Naive thymus-derived CD8-positive, alpha-beta T cell (primary cell): ENCODE results near the gene RAB28. TPM values are rescaled to one million over a fixed set of nuclear protein-coding genes. Genes with fewer than 3 reads are reported as not detected.

ENCODE experiments used
- ATAC-seq, 2 donors: fragments of 150-1000 bp; cut with Tn5 transposase in 1 of 2; sonication (Bioruptor Pico), chemical (Tn5 transposase) in 1 of 2; 1 replicate in 1 of 2; 2 replicates in 1 of 2; pipeline ENCODE4 v1.10.0; 2021; ENCODE audit warnings: mild to moderate bottlenecking in 2 of 2, moderate library complexity in 2 of 2
- POLR2A ChIA-PET: fragments of 350-600 bp; sonication (Branson Sonifier 250); formaldehyde crosslinking; loops from one replicate; lab custom pipeline; 2021; ENCODE audit warnings: antibody characterized with exemption; lab: Charles Lee
- DNase-seq, 10 donors: peaks; one replicate each; pipeline versions ENCODE4 v3.0.0 to v3.0.0-alpha.2; 2020 to 2022
- H3K27ac Mint-ChIP-seq, 10 donors: one replicate each; pipeline ENCODE4 v1.8.0; 2020 to 2022; ENCODE audit warnings: mild to moderate bottlenecking in 10 of 10, mixed read lengths in 10 of 10, moderate library complexity in 4 of 10, inconsistent platforms in 1 of 10
- H3K27me3 Mint-ChIP-seq, 5 donors: one replicate each; pipeline ENCODE4 v1.8.0; 2021 to 2022; ENCODE audit warnings: mixed read lengths in 5 of 5
- H3K36me3 Mint-ChIP-seq, 3 donors: one replicate each; pipeline ENCODE4 v1.8.0; 2020 to 2022; ENCODE audit warnings: mixed read lengths in 3 of 3, mild to moderate bottlenecking in 2 of 3, inconsistent platforms in 1 of 3
- H3K4me1 Mint-ChIP-seq, 4 donors: one replicate each; pipeline ENCODE4 v1.8.0; 2021 to 2022; ENCODE audit warnings: mixed read lengths in 4 of 4
- H3K4me3 Mint-ChIP-seq, 10 donors: one replicate each; pipeline ENCODE4 v1.8.0; 2020 to 2022; ENCODE audit warnings: mild to moderate bottlenecking in 10 of 10, mixed read lengths in 10 of 10, moderate library complexity in 6 of 10, inconsistent platforms in 1 of 10
- H3K9me3 Mint-ChIP-seq, 9 donors: one replicate each; pipeline ENCODE4 v1.8.0; 2020 to 2022; ENCODE audit warnings: mixed read lengths in 9 of 9, mild to moderate bottlenecking in 3 of 9, inconsistent platforms in 1 of 9, moderate library complexity in 1 of 9
- polyA plus RNA-seq, 3 donors: library from polyadenylated mRNA; unstranded; fragments of 300-500 nt; fragmentation: Illumina TruSeq; gene quantifications; one replicate each; pipeline ENCODE4 v1.2.3, GENCODE V29; 2021
- total RNA-seq, 8 experiments: library from RNA in 2 of 8; stranded (reverse) in 2 of 8; gene quantifications; one replicate each; pipeline ENCODE4 v1.2.3 and lab custom pipeline; 2021 to 2026

Gene RAB28
- total and polyA plus RNA-seq, 5 experiments from 2014 or later = 12.9 to 14.5 (median 13.8) TPM

DNA sequence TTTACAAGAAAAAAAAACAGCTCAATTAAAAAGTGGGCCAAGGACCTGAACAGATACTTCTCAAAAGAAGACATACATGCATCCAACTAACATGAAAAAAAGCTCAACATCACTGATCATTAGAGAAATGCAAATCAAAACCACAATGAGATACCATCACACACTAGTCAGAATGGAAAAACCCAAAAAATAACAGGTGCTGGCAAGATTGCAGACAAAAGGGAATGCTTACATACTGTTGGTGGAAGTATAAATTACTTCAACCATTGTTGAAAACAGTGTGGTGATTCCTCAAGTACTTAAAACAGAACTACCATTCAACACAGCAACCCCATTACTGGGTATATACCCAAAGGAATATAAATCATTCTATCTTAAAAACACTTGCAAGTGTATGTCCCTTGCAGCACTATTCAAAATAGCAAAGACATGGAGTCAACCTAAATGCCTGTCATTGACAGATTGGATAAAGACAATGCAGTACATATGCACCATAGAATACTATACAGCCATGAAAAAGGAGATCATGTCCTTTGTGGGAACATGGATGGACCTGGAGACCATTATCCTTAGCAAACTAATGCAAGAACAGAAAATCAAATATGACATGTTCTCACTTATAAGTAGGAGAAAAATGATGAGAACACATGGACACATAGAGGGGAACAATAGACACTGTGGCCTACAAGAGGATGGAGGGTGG is 97.6 kb downstream of the RAB28 start:
- Mint-ChIP-seq H3K27ac (no peak overlapping the region), H3K36me3 (peaks cover 14 to 37% (median 18%) of the 10 kb centered on the region in 3 donors), H3K9me3 (peaks cover 0 to 29% (median 11%) of the 10 kb centered on the region in 9 donors), H3K27me3 (no peaks in the 10 kb centered on the region), H3K4me1 (peaks cover 17 to 28% (median 22%) of the 10 kb centered on the region in 4 donors), H3K4me3 (peak overlapping the region in 2 of 10 donors; percentile 9 to 24)
- DNase-seq (no peak), ATAC-seq (no peak)
- POLR2A ChIA-PET = no interaction called here

DNA sequence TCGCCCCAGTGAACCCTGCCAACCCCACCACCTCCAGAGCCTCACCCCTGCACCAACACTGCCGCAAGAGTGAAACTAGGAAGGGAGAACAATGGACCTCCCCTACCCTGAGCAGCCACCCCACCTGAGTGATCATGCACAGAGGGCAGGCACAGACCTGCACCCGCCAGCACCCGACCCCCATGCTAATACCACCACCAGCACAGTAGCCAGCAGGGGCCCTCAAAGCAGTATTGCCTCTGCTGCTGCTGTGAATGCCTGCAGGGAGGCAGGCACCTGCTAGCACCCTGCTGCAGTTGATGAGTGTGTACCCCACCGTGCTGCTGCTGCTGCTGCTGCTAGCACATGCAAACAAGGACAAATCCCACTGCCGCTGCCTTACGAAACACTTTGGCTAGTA is 100.1 kb downstream of the RAB28 start:
- Mint-ChIP-seq H3K4me3 (no peak overlapping the region), H3K4me1 (peaks cover 15 to 26% (median 18%) of the 10 kb centered on the region in 4 donors), H3K27ac (no peak overlapping the region), H3K9me3 (peaks cover 0 to 14% (median 5%) of the 10 kb centered on the region in 9 donors), H3K27me3 (no peaks in the 10 kb centered on the region), H3K36me3 (peaks cover 10 to 27% (median 16%) of the 10 kb centered on the region in 3 donors)
- POLR2A ChIA-PET = no interaction called here
- ATAC-seq = no peak
- no peak for DNase-seq

DNA sequence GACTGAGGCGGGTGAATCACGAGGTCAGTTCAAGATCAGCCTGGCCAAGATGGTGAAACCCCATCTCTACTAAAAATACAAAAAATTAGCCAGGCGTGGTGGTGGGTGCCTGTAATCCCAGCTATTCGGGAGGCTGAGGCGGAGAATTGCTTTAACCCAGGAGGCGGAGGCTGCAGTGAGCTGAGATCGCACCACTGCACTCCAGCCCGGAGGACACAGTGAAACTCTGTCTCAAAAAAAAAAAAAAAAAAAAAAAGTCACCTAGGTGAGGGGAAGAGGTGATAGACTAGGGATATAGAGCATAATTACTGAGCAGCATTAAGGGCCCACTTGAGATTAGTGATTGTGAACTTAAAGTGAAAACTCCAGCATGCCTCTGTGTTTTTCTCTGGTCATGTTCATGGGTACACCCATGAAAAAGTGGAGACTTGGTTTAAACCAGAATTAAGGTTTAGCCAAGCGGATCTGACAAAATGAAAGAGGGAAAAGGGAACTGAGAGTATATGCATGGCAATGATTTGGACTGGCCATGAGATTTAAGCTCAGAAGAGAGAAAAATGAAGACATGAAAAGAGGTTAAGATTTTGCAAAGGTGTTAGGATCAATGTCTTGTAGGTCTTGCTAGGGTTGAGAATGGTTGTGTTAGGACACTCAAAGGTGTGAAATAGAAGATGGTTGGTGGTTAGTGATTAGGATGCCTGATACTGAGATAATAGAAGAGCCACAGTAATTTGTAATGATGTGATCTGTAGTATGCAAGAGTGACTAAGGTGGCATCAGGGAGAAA is 105.0 kb downstream of the RAB28 start:
- ATAC-seq (no peak), DNase-seq (no peak)
- no peak overlapping the region for H3K27ac Mint-ChIP-seq
- no peak overlapping the region for H3K4me3 Mint-ChIP-seq
- H3K36me3 Mint-ChIP-seq = peaks cover 5 to 19% (median 14%) of the 10 kb centered on the region in 3 donors
- POLR2A ChIA-PET = no interaction called here
- no peaks in the 10 kb centered on the region for H3K27me3 Mint-ChIP-seq
- H3K9me3 Mint-ChIP-seq = no peaks in the 10 kb centered on the region
- H3K4me1 Mint-ChIP-seq = peaks cover 0 to 9% (median under 1%) of the 10 kb centered on the region in 4 donors

DNA sequence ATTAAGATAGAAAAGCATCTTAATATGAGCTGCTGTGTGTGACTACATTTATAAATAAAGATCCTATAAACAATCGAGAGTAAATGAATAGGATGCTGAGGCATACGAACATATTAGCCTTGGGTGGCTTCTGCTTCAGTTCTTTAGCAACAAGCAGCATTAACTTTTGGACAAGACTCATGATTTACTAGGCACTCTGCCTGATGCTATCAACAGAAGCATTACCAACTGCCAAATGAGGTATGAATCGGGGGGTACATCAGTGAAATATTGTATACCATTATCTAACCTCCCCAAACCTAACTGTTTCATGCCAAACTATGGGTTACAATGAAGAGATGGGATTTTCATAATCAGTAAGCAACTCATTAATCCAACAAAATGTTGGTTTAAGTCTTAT is 113.1 kb downstream of the RAB28 start:
- Mint-ChIP-seq H3K9me3 (no peaks in the 10 kb centered on the region), H3K4me3 (no peak overlapping the region), H3K27ac (no peak overlapping the region), H3K27me3 (no peaks in the 10 kb centered on the region), H3K36me3 (peaks cover 5 to 40% (median 27%) of the 10 kb centered on the region in 3 donors), H3K4me1 (peaks cover 0 to 9% (median 0%) of the 10 kb centered on the region in 4 donors)
- ATAC-seq (no peak), DNase-seq (no peak)
- POLR2A ChIA-PET = no interaction called here

DNA sequence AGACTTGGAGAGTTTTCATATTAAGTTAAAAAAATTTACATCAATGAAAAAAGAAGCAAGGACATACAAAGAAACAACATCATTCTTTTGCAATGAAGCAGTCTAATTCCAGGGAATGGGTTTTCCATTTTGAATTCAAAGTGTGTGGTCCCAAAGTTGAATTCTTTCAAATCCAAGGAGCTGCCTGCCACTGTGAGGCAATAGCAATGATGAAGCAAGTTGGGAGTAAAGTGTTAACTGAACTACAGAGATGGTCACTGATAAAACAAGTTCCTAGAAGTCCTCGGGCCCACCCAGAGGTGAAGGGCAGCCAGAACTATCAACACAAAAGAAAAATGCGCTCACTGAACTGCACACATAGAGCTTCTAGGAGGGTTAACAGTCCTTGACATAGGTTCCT is 115.9 kb downstream of the RAB28 start:
- Mint-ChIP-seq H3K9me3 (no peaks in the 10 kb centered on the region), H3K4me3 (no peak overlapping the region), H3K27ac (peak overlapping the region in 1 of 10 donors; percentile 16), H3K36me3 (peaks cover 19 to 51% (median 29%) of the 10 kb centered on the region in 3 donors), H3K27me3 (no peaks in the 10 kb centered on the region), H3K4me1 (peaks cover 0 to 2% (median 0%) of the 10 kb centered on the region in 4 donors)
- DNase-seq = no peak
- POLR2A ChIA-PET = no interaction called here
- ATAC-seq = no peak

DNA sequence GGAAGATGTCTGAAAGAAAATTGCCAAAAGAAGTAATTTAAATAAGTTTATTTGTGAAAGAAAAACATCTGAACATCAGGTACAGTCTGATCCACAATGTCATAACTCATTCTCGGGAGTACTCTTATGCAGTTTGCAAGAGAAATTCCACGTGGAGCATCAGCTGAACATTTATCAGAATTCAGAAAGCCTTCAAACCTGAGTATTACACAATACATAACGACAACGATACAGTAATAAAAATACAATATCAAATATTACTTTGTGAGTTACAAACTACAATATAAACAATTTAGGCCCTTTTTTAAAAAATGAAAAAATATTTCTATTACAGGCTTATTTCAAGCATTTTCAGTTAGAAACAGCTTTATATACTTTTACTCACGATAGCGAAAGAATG is 116.4 kb downstream of the RAB28 start:
- H3K27ac Mint-ChIP-seq = no peak overlapping the region
- peaks cover 0 to 2% (median 0%) of the 10 kb centered on the region in 4 donors for H3K4me1 Mint-ChIP-seq
- H3K36me3 Mint-ChIP-seq = peaks cover 19 to 51% (median 29%) of the 10 kb centered on the region in 3 donors
- no peaks in the 10 kb centered on the region for H3K27me3 Mint-ChIP-seq
- DNase-seq = no peak
- ATAC-seq = no peak
- H3K4me3 Mint-ChIP-seq = no peak overlapping the region
- POLR2A ChIA-PET = no interaction called here
- H3K9me3 Mint-ChIP-seq = no peaks in the 10 kb centered on the region

DNA sequence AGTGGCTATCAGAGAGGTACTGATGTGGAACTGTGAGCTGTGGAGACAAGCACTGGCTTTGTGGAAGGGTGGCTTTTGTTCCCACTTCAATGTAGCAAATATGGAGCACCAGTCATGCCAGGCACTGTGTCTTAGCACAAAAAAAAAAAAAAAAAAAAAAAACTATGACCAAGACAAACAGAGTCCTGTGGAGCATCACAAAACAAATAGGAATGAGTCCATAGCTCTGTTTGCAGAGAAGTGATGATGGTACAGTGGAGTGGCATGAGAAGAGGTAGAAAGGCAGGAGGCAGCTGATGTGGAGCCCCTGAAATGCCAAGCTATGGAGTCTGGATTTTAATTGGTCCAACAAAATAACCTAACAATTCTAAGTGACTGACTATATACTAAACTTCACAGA is 116.9 kb downstream of the RAB28 start:
- peaks cover 22 to 48% (median 32%) of the 10 kb centered on the region in 3 donors for H3K36me3 Mint-ChIP-seq

DNA sequence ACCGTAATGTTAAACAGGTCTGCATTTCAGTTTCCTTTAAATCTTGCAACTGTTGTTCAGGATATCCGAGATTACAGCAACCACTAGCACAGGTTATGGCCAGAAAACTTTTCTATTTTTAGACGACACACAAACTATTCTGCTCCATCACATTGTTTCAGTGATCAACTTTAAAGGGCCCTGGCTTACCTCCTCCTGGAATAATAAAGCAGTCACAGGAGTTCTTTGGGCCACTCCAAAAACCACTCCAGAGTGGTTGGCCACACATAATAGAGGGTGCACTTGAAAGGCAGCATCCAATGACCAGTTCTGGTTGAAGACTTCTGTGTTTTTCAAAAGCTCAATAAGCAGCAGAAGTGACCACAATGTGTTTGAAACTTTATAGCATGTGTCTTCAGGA is 118.9 kb downstream of the RAB28 start:
- Mint-ChIP-seq H3K27me3 (no peaks in the 10 kb centered on the region), H3K36me3 (peaks cover 30 to 49% (median 46%) of the 10 kb centered on the region in 3 donors), H3K27ac (no peak overlapping the region), H3K4me1 (peaks cover 0 to 2% (median 0%) of the 10 kb centered on the region in 4 donors), H3K4me3 (no peak overlapping the region), H3K9me3 (no peaks in the 10 kb centered on the region)
- DNase-seq (no peak), ATAC-seq (no peak)
- POLR2A ChIA-PET = no interaction called here

More for the DNA sequence above, 116.9 kb downstream of the RAB28 start:
- no peak for DNase-seq
- Mint-ChIP-seq H3K9me3 (no peaks in the 10 kb centered on the region), H3K27me3 (no peaks in the 10 kb centered on the region), H3K27ac (no peak overlapping the region), H3K4me1 (peaks cover 0 to 2% (median 0%) of the 10 kb centered on the region in 4 donors), H3K4me3 (no peak overlapping the region)
- POLR2A ChIA-PET = no interaction called here
- ATAC-seq = no peak

DNA sequence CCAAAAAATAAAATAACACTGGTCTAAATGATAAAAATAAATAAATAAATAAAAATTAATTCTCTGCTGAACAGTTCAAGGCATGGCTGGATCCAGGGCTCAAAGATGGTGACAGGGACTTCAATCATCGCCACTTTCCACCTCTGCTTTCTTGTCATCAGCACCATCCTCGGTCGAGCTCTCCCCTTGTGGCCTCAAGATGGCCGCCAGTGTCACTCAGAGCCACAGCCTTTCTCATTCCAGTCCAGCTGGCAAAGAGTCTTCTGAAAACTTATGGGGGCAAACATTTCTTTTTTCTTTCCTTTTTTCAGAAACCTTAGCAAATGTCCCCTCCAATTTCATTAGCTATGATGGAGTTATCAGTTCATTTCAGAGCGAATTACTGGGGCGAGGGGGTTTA is 119.5 kb downstream of the RAB28 start:
- no peaks in the 10 kb centered on the region for H3K9me3 Mint-ChIP-seq
- peaks cover 30 to 52% (median 52%) of the 10 kb centered on the region in 3 donors for H3K36me3 Mint-ChIP-seq
- no peak for ATAC-seq
- no peak overlapping the region for H3K27ac Mint-ChIP-seq
- H3K4me3 Mint-ChIP-seq = no peak overlapping the region
- no peaks in the 10 kb centered on the region for H3K27me3 Mint-ChIP-seq
- no peak for DNase-seq
- H3K4me1 Mint-ChIP-seq = peaks cover 0 to 2% (median 0%) of the 10 kb centered on the region in 4 donors
- POLR2A ChIA-PET = no interaction called here

DNA sequence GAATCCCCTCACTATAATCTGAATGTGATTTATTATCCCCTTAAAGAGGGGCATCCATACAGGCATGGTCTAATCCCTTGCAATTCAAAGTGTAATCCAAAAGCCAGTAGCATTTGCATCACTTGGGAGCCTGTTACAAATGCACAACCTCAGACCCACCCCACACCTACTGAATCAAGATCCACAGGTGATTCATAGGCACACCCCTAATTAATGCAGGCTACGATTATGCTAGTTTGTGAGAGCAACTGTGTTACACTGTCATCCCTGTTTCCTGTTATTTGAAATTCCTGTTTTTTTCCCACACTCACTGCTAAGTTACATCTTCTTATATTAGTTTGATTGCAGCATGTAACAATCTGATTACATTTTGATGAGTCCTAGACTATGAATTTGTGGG is 120.0 kb downstream of the RAB28 start:
- H3K27ac Mint-ChIP-seq = no peak overlapping the region
- no peak for DNase-seq
- H3K4me3 Mint-ChIP-seq = no peak overlapping the region
- peaks cover 31 to 55% (median 49%) of the 10 kb centered on the region in 3 donors for H3K36me3 Mint-ChIP-seq
- no peaks in the 10 kb centered on the region for H3K27me3 Mint-ChIP-seq
- ATAC-seq = no peak
- POLR2A ChIA-PET = no interaction called here
- no peaks in the 10 kb centered on the region for H3K9me3 Mint-ChIP-seq
- H3K4me1 Mint-ChIP-seq = peaks cover 0 to 2% (median 0%) of the 10 kb centered on the region in 4 donors

DNA sequence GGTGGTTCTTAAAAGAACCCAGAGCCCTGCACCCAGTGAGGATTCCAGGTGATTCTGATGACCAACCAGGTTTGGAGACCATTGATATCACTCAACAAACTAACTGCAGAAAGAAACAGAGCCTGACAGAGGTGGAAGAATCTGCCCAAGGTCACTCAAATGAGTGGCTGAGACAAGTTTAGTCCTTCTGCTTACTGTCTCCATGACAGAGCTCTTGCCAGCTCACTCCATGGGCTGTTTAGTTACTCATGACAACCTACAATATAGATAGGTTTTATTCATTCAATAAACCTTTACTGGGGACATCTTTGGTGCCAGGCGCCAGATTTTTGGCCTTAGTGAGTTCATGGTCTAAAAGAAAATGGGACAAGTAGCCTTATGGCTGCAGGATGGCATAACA is 124.3 kb downstream of the RAB28 start:
- Mint-ChIP-seq H3K9me3 (peaks cover 0 to 2% (median 0%) of the 10 kb centered on the region in 9 donors), H3K4me1 (no peaks in the 10 kb centered on the region), H3K27ac (no peak overlapping the region), H3K27me3 (no peaks in the 10 kb centered on the region), H3K4me3 (no peak overlapping the region), H3K36me3 (peaks cover 20 to 52% (median 25%) of the 10 kb centered on the region in 3 donors)
- no peak for ATAC-seq
- POLR2A ChIA-PET = no interaction called here
- DNase-seq = no peak

DNA sequence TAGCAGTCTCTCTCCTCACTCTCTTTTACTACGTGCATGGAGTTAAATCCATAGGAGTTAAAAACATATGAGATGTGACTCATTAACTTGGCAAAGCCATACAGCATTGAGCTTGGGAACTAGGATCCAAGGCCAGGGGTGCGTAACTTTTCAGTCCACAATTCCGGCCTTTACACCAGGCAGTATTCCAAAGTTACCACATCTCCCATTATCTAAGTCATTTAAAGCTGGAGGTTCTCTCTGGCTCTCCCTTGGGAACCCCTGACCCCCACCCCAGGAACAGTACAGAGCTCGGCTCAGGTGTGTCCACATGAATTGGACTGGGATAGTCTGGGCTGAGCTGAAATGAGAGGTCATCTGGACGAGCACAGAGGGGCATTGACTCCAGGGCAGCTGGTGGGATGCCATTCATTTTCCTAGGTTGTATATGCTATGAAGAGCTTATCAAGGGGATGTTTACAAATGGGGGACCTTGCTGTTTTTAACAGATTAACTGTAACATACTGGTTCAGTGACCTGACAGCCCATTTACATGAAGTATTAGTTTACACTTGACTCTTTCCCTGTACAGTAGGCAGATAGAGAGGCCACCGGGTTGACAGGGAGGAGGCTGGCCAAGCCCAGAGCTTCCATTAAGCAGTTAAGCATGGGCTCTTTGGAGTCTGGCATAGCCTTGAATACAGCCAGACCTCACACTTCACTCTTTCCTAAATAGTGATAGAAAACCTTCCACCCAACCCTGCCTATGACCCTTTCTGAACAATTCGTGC is 128.8 kb downstream of the RAB28 start:
- H3K4me3 Mint-ChIP-seq = no peak overlapping the region
- ATAC-seq (no peak), DNase-seq (no peak)
- H3K27me3 Mint-ChIP-seq = no peaks in the 10 kb centered on the region
- H3K9me3 Mint-ChIP-seq = peaks cover 0 to 17% (median 2%) of the 10 kb centered on the region in 9 donors
- POLR2A ChIA-PET = no interaction called here
- H3K4me1 Mint-ChIP-seq = no peaks in the 10 kb centered on the region
- H3K36me3 Mint-ChIP-seq = peaks cover 21 to 49% (median 26%) of the 10 kb centered on the region in 3 donors
- peak overlapping the region in 1 of 10 donors; percentile 60 for H3K27ac Mint-ChIP-seq
